IMR-90 (cell line): Measurements from ENCODE around the gene PSMB4. TPM values are rescaled to one million over a fixed set of nuclear protein-coding genes. Genes with fewer than 3 reads are reported as not detected.

ENCODE experiments used
- ATAC-seq: fragments of 200-7000 bp; cut with Tn5 transposase; 2 replicates; pipeline ENCODE4 v1.9.1; 2020; ENCODE audit warnings: low read depth, mild to moderate bottlenecking, moderate library complexity
- BruUV-seq: library from RNA; stranded (reverse); fragments of 400-500 nt; replicated peaks from 2 replicates; lab custom pipeline; 2021; lab: Mats Ljungman, UMichigan
- CTCF ChIA-PET: fragments of 300-600 bp; formaldehyde crosslinking; extraction: SDS; loops from one replicate; lab custom pipeline; 2021; ENCODE audit warnings: antibody characterized with exemption; lab: Yijun Ruan, JAX
- POLR2A ChIA-PET: fragments of 300-600 bp; sonication (Branson Sonifier 250); formaldehyde crosslinking; loops from one replicate; lab custom pipeline; 2022; ENCODE audit warnings: antibody characterized with exemption; ENCODE audit not compliant: unreplicated experiment; lab: Charles Lee
- DNase-seq: peaks from one replicate; pipeline ENCODE4 v3.0.0; 2013
- H2AFZ ChIP-seq: replicated peaks from 2 replicates; pipeline ENCODE3; 2013; ENCODE audit warnings: low read length, mild to moderate bottlenecking; ENCODE audit not compliant: poor library complexity
- H2AK5ac ChIP-seq: 2 replicates; pipeline ENCODE4 v1.6.1; 2013; ENCODE audit warnings: low read depth, low read length, inconsistent platforms
- H2AK9ac ChIP-seq: replicated peaks from 2 replicates; pipeline ENCODE3; 2013; ENCODE audit warnings: mild to moderate bottlenecking, low read depth, low read length, moderate library complexity; ENCODE audit not compliant: poor library complexity
- H2BK120ac ChIP-seq: 2 replicates; pipeline ENCODE4 v1.6.1; 2013; ENCODE audit warnings: low read depth, low read length, inconsistent platforms
- H2BK15ac ChIP-seq: 3 replicates; pipeline ENCODE4 v1.6.1; 2013; ENCODE audit warnings: low read depth, low read length, inconsistent platforms
- H2BK20ac ChIP-seq: 2 replicates; pipeline ENCODE4 v1.6.1; 2013; ENCODE audit warnings: low read depth, mild to moderate bottlenecking, inconsistent platforms, low read length, moderate library complexity
- H2BK5ac ChIP-seq: 2 replicates; pipeline ENCODE4 v1.6.1; 2013; ENCODE audit warnings: mild to moderate bottlenecking, low read depth, low read length, inconsistent platforms; ENCODE audit not compliant: poor library complexity, severe bottlenecking
- H3K14ac ChIP-seq: replicated peaks from 2 replicates; pipeline ENCODE4 v1.6.1; 2013; ENCODE audit warnings: low read depth, low read length, inconsistent platforms
- H3K18ac ChIP-seq: 2 replicates; pipeline ENCODE4 v1.6.1; 2013; ENCODE audit warnings: low read depth, low read length, control low read depth
- H3K23ac ChIP-seq: 2 replicates; pipeline ENCODE4 v1.6.1; 2013; ENCODE audit warnings: low read depth, low read length, inconsistent platforms
- H3K27ac ChIP-seq: 2 replicates; pipeline ENCODE4 v1.5.1; 2013; ENCODE audit warnings: mild to moderate bottlenecking, control low read depth, low read length; ENCODE audit not compliant: insufficient read depth
- H3K27me3 ChIP-seq: 2 replicates; pipeline ENCODE4 v1.6.1; 2013; ENCODE audit warnings: low read length; ENCODE audit not compliant: control insufficient read depth, insufficient read depth
- H3K36me3 ChIP-seq: 2 replicates; pipeline ENCODE4 v1.6.1; 2013; ENCODE audit warnings: low read length, mixed read lengths; ENCODE audit not compliant: control insufficient read depth, insufficient read depth
- H3K4ac ChIP-seq: 2 replicates; pipeline ENCODE4 v1.6.1; 2013; ENCODE audit warnings: low read depth, low read length, inconsistent platforms
- H3K4me1 ChIP-seq: 2 replicates; pipeline ENCODE4 v1.6.1; 2013; ENCODE audit warnings: low read length, mixed read lengths; ENCODE audit not compliant: control insufficient read depth, insufficient read depth
- H3K4me2 ChIP-seq: 2 replicates; pipeline ENCODE4 v1.6.1; 2013; ENCODE audit warnings: low read depth, mild to moderate bottlenecking, control low read depth, low read length, moderate library complexity
- H3K4me3 ChIP-seq: 2 replicates; pipeline ENCODE4 v1.5.1; 2013; ENCODE audit warnings: low read depth, mild to moderate bottlenecking, control low read depth, low read length, moderate library complexity; ENCODE audit not compliant: insufficient read depth
- H3K56ac ChIP-seq: 2 replicates; pipeline ENCODE4 v1.6.1; 2013; ENCODE audit warnings: low read length, inconsistent platforms; ENCODE audit not compliant: insufficient read depth; ENCODE audit errors: extremely low read depth
- H3K79me1 ChIP-seq, 2 experiments: 2 replicates each; pipeline ENCODE4 v1.6.1; 2013; ENCODE audit warnings: low read length in 2 of 2, inconsistent platforms in 1 of 2, low read depth in 1 of 2
- H3K9ac ChIP-seq: 2 replicates; pipeline ENCODE4 v1.6.1; 2013; ENCODE audit warnings: low read depth, low read length, control low read depth
- H3K9me1 ChIP-seq: 2 replicates; pipeline ENCODE4 v1.6.1; 2013; ENCODE audit warnings: low read length, inconsistent platforms; ENCODE audit not compliant: insufficient read depth
- H3K9me3 ChIP-seq: 2 replicates; pipeline ENCODE4 v1.6.1; 2013; ENCODE audit warnings: low read length; ENCODE audit not compliant: control insufficient read depth, insufficient read depth
- H4K20me1 ChIP-seq: 2 replicates; pipeline ENCODE4 v1.6.1; 2013; ENCODE audit warnings: low read length, inconsistent platforms; ENCODE audit not compliant: insufficient read depth
- H4K5ac ChIP-seq: 2 replicates; pipeline ENCODE4 v1.6.1; 2013; ENCODE audit warnings: mild to moderate bottlenecking, low read depth, low read length, control low read depth
- H4K8ac ChIP-seq, 2 experiments: 2 replicates each; pipeline ENCODE4 v1.6.1; 2013; ENCODE audit warnings: low read depth in 2 of 2, low read length in 2 of 2, control low read depth in 1 of 2, inconsistent platforms in 1 of 2
- H4K91ac ChIP-seq: 2 replicates; pipeline ENCODE4 v1.6.1; 2013; ENCODE audit warnings: low read depth, low read length, inconsistent platforms; ENCODE audit not compliant: insufficient read depth
- BHLHE40 ChIP-seq: fragments of 150-350 bp; IDR thresholded peaks from 2 replicates; pipeline ENCODE4 v1.6.1; 2016; ENCODE audit warnings: mild to moderate bottlenecking, low read depth, low read length
- MAFK ChIP-seq: IDR thresholded peaks from 2 replicates; pipeline ENCODE4 v1.6.1; 2012; ENCODE audit warnings: low read depth, low read length, improper control_type of control experiment
- MXI1 ChIP-seq: IDR thresholded peaks from 2 replicates; pipeline ENCODE4 v1.6.1; 2012; ENCODE audit warnings: low read depth, mild to moderate bottlenecking, low read length, moderate library complexity, borderline replicate concordance
- NFE2L2 ChIP-seq: fragments of 150-350 bp; IDR thresholded peaks from 2 replicates; pipeline ENCODE4 v1.6.1; 2016; ENCODE audit warnings: low read depth, mild to moderate bottlenecking, low read length
- POLR2A ChIP-seq: IDR thresholded peaks from 2 replicates; pipeline ENCODE4 v1.6.1; 2012; ENCODE audit warnings: mild to moderate bottlenecking, low read depth, low read length
- RAD21 ChIP-seq: IDR thresholded peaks from 2 replicates; pipeline ENCODE4 v1.6.1; 2012; ENCODE audit warnings: low read length, improper control_type of control experiment
- SMC3 ChIP-seq: fragments of 150-350 bp; IDR thresholded peaks from 2 replicates; pipeline ENCODE4 v1.6.1; 2016; ENCODE audit warnings: low read depth, mild to moderate bottlenecking, antibody characterized with exemption, low read length, moderate library complexity
- USF2 ChIP-seq: fragments of 150-350 bp; IDR thresholded peaks from 2 replicates; pipeline ENCODE4 v1.6.1; 2017; ENCODE audit warnings: mild to moderate bottlenecking, antibody characterized with exemption, low read length, low read depth
- WGBS, 2 experiments: methylation state at CpG; one replicate each; pipeline versions ENCODE4 v1.1.5 to v1.1.7; 2013; ENCODE audit warnings: missing lambda C conversion rate in 2 of 2; ENCODE audit not compliant: insufficient read length in 1 of 2; ENCODE audit errors: extremely low coverage in 2 of 2; 5-methylcytosine and 5-hydroxymethylcytosine counted together
- dilution Hi-C: fragments of 300-500 bp; cut with HindIII; formaldehyde crosslinking; loops from one replicate; pipeline ENCODE4 v1.14.3; 2018; ENCODE audit warnings: low sequenced_read_pairs; ENCODE audit not compliant: unreplicated experiment
- in situ Hi-C: fragments of 300-500 bp; cut with MboI; formaldehyde crosslinking; loops from 3 replicates; pipeline ENCODE4 v1.14.3; 2019; ENCODE audit warnings: low sequenced_read_pairs, inconsistent platforms, mixed read lengths
- intact Hi-C: fragments of 100-400 bp; cut with micrococcal nuclease; formaldehyde crosslinking; loops from 2 replicates; pipeline ENCODE4 v1.10.0; 2022
- polyA plus RNA-seq, 3 experiments: library from polyadenylated mRNA; depleted of rRNA; stranded (reverse); fragments of >200 nt; gene quantifications; 2 replicates each; pipeline ENCODE4 v1.2.3, GENCODE V29; 2012; ENCODE audit warnings: low replicate concordance in 1 of 3
- total RNA-seq: library from RNA; depleted of rRNA; stranded (reverse); fragments of >200 nt; gene quantifications from 2 replicates; pipeline ENCODE4 v1.2.3, GENCODE V29; 2012

Gene PSMB4
- total and polyA plus RNA-seq, 2 of the 4 experiments (the other 2 are of a cell fraction) = 457 to 565 TPM

DNA sequence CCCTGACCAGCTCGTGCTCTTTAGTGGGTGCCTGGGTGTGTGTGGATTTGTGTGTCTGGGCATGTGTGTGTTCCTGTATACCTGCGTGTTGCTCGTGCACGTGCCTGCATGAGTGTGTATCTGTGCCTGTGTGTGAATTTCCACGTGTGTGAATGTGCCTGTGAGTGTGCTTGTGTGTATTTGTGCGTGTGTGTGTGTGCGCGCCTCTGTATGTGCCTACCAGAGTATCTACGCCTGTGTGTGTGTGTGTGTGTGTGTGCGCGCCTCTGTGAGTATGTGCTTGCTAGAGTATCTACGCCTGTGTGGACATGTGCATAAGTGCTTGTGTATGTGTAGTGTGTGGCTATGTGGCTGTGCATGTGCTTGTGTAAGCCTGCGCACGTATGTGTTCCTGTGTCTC is 26.2 kb upstream of the PSMB4 start:
- CTCF ChIA-PET = no interaction called here
- 96% methylated on average over 9 of the region's 14 CpGs; no CpG with 5 or more reads in 1 of the 2 experiments for WGBS, 2 experiments
- H2AFZ ChIP-seq = no peak overlapping the region

More for the DNA sequence above, 26.2 kb upstream of the PSMB4 start:
- H3K56ac ChIP-seq = no peak overlapping the region
- no peak overlapping the region for H3K23ac ChIP-seq
- DNase-seq (no peak), ATAC-seq (no peak)
- no peak overlapping the region for H2BK20ac ChIP-seq
- POLR2A ChIA-PET = interaction anchor here (0.6 kb wide), 1 partner anchor 60 kb away, joined by 10 read pairs; no protein-coding TSS in a partner anchor
- peak overlapping the region; percentile 54; the same call in 1 of the 2 replicates for H2AK5ac ChIP-seq
- H3K4me1 ChIP-seq = peaks cover 14% of the 10 kb centered on the region
- H3K18ac ChIP-seq = no peak overlapping the region
- H3K4me2 ChIP-seq = no peak overlapping the region
- H4K8ac ChIP-seq = no peak overlapping the region
- intact Hi-C loops (no loop called here), dilution Hi-C loops (no loop called here), in situ Hi-C loops (no loop called here)
- H3K9me1 ChIP-seq = peaks cover 8% of the 10 kb centered on the region
- peaks cover 1% of the 10 kb centered on the region; the same call in 1 of the 2 replicates for H3K36me3 ChIP-seq
- H3K9me3 ChIP-seq = no peaks in the 10 kb centered on the region
- no peak overlapping the region for H4K5ac ChIP-seq
- H2BK15ac ChIP-seq = no peak overlapping the region
- H2BK5ac ChIP-seq = no peak overlapping the region
- H3K4me3 ChIP-seq = no peak overlapping the region
- TF ChIP-seq MAFK (no peak), BHLHE40 (no peak), RAD21 (no peak), SMC3 (no peak), USF2 (no peak), POLR2A (no peak), MXI1 (no peak), NFE2L2 (no peak)
- peaks cover 4% of the 10 kb centered on the region for H3K27me3 ChIP-seq
- no peak overlapping the region; the same call in 1 of the 2 replicates for H3K4ac ChIP-seq
- H3K14ac ChIP-seq = no peak overlapping the region
- no peak overlapping the region for H2BK120ac ChIP-seq
- peaks cover 0 to 10% of the 10 kb centered on the region in 2 experiments; a peak in 1 of 4 replicates for H3K79me1 ChIP-seq
- H3K9ac ChIP-seq = no peak overlapping the region
- H4K20me1 ChIP-seq = no peaks in the 10 kb centered on the region
- H2AK9ac ChIP-seq = peak overlapping the region; percentile 63
- no peak overlapping the region for H4K91ac ChIP-seq
- no peak overlapping the region for H3K27ac ChIP-seq
- no TSS peak for BruUV-seq
